Left forelimb (tissue), 1 donor: ENCODE measurements around the gene SLC22A3.
"Not testable (repeated sequence)": the region's sequence is repeated elsewhere in the genome, so short reads cannot be mapped to it uniquely, and the experiment has no call there.

Experiments used
- DNase-seq: peaks from one replicate; pipeline ENCODE4 v3.0.0-alpha.2; 2018; ENCODE audit warnings: low spot score

Gene SLC22A3

GRCh38 chr6:160348223-160349019 is at the start of gene SLC22A3:
TSS of gene SLC22A3 (plus strand) at chr6:160348378. CDS start at chr6:160348420, 42 bp downstream.
- DNase-seq: no peak

GRCh38 chr6:160299559-160299958 is 48.6 kb upstream of the SLC22A3 start:
- DNase-seq: no peak

- DNase-seq: no peak
Observed at GRCh38 chr6:160300076-160300695, 48.0 kb upstream of the SLC22A3 start.

GRCh38 chr6:160301339-160301738 is 46.8 kb upstream of the SLC22A3 start:
- DNase-seq: no peak

GRCh38 chr6:160302431-160303082 is 45.6 kb upstream of the SLC22A3 start:
- not testable (repeated sequence) for DNase-seq

- no peak for DNase-seq
Observed at GRCh38 chr6:160303806-160304205, 44.4 kb upstream of the SLC22A3 start.

GRCh38 chr6:160305926-160306713 is 42.1 kb upstream of the SLC22A3 start:
- no peak for DNase-seq

- DNase-seq: no peak
Observed at GRCh38 chr6:160309718-160310117, 38.5 kb upstream of the SLC22A3 start.

GRCh38 chr6:160312900-160313299 is 35.3 kb upstream of the SLC22A3 start:
- DNase-seq: no peak

- DNase-seq: no peak
Observed at GRCh38 chr6:160315310-160315709, 32.9 kb upstream of the SLC22A3 start.

GRCh38 chr6:160316261-160316660 is 31.9 kb upstream of the SLC22A3 start:
- DNase-seq: no peak

- DNase-seq: no peak
Observed at GRCh38 chr6:160319246-160319645, 28.9 kb upstream of the SLC22A3 start.

GRCh38 chr6:160321729-160322505 is 26.3 kb upstream of the SLC22A3 start:
- no peak for DNase-seq

- no peak for DNase-seq
Observed at GRCh38 chr6:160327981-160328380, 20.2 kb upstream of the SLC22A3 start.

GRCh38 chr6:160328447-160328846 is 19.7 kb upstream of the SLC22A3 start:
- no peak for DNase-seq

GRCh38 chr6:160329188-160329587 is 19.0 kb upstream of the SLC22A3 start:
- no peak for DNase-seq

- DNase-seq: no peak
Observed at GRCh38 chr6:160330619-160331018, 17.6 kb upstream of the SLC22A3 start.

GRCh38 chr6:160331204-160331603 is 17.0 kb upstream of the SLC22A3 start:
- no peak for DNase-seq

GRCh38 chr6:160331753-160332152 is 16.4 kb upstream of the SLC22A3 start:
- no peak for DNase-seq

- no peak for DNase-seq
Observed at GRCh38 chr6:160333101-160333500, 15.1 kb upstream of the SLC22A3 start.

- DNase-seq: no peak
Observed at GRCh38 chr6:160333841-160334240, 14.3 kb upstream of the SLC22A3 start.
